Measurements from ENCODE around the gene TBC1D8B.
"Not testable (repeated sequence)": the region's sequence is repeated elsewhere in the genome, so short reads cannot be mapped to it uniquely, and the experiment has no call there.

Gene TBC1D8B

DNA sequence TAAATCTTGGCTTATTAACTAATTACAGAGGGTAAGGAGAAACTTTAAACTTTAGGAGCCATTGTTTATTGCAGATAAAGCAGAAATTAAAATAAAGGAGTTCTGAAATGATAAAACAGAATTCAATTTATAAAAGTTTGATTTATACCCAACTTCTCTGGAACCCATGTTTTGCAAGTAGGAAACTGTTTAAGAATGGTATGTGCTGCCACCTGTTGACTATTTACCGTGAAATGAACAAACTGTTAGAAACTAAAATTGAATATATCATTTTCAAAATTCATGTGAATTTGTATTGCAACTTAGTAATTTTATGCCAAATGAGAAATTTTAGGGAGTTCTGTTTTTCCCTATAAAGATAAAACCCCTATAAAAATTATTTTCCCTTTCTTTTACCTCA is 11.0 kb upstream of the TBC1D8B start:
- no peak for DNase-seq
- Histone ChIP-seq H3K4me3 (ENCODE audit: low read depth, low read length) (no peak overlapping the region), H3K36me3 (no peaks in the 10 kb centered on the region), H3K9me3 (ENCODE audit: severe bottlenecking) (no peaks in the 10 kb centered on the region), H3K27me3 (ENCODE audit: insufficient read depth, low read depth, severe bottlenecking) (peaks cover 13% of the 10 kb centered on the region), H3K27ac (no peak overlapping the region)
- TF ChIP-seq, protein P1, sequence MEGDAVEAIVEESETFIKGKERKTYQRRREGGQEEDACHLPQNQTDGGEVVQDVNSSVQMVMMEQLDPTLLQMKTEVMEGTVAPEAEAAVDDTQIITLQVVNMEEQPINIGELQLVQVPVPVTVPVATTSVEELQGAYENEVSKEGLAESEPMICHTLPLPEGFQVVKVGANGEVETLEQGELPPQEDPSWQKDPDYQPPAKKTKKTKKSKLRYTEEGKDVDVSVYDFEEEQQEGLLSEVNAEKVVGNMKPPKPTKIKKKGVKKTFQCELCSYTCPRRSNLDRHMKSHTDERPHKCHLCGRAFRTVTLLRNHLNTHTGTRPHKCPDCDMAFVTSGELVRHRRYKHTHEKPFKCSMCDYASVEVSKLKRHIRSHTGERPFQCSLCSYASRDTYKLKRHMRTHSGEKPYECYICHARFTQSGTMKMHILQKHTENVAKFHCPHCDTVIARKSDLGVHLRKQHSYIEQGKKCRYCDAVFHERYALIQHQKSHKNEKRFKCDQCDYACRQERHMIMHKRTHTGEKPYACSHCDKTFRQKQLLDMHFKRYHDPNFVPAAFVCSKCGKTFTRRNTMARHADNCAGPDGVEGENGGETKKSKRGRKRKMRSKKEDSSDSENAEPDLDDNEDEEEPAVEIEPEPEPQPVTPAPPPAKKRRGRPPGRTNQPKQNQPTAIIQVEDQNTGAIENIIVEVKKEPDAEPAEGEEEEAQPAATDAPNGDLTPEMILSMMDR (IDR thresholded peaks at IDR 0.05; ENCODE audit: low read depth, low read length): no peak

DNA sequence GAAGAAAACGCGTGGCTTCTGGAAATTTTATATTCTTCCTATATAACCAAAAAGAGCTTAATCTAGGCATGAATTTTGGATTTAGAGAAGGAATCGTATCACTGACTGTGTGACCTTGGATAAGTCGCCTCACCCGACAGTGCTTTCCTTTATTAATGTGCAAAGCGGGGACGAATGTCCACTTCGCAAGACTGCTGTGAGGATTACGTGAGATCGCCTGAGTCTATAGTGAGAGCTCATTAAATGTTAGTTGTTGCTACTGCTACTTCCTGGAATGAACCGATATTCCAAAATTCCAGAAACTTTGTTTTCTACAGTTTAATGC is 448 bp upstream of the TBC1D8B start:
- no peak overlapping the region for H3K4me3 ChIP-seq (ENCODE audit: low read depth, low read length)
- no peak overlapping the region for H3K27ac ChIP-seq
- no peaks in the 10 kb centered on the region for H3K9me3 ChIP-seq (ENCODE audit: severe bottlenecking)
- H3K36me3 ChIP-seq: no peaks in the 10 kb centered on the region
- DNase-seq: no peak
- H3K27me3 ChIP-seq (ENCODE audit: insufficient read depth, low read depth, severe bottlenecking): peaks cover 83% of the 10 kb centered on the region
- TF ChIP-seq, protein P1 (IDR thresholded peaks at IDR 0.05; ENCODE audit: low read depth, low read length): no peak

DNA sequence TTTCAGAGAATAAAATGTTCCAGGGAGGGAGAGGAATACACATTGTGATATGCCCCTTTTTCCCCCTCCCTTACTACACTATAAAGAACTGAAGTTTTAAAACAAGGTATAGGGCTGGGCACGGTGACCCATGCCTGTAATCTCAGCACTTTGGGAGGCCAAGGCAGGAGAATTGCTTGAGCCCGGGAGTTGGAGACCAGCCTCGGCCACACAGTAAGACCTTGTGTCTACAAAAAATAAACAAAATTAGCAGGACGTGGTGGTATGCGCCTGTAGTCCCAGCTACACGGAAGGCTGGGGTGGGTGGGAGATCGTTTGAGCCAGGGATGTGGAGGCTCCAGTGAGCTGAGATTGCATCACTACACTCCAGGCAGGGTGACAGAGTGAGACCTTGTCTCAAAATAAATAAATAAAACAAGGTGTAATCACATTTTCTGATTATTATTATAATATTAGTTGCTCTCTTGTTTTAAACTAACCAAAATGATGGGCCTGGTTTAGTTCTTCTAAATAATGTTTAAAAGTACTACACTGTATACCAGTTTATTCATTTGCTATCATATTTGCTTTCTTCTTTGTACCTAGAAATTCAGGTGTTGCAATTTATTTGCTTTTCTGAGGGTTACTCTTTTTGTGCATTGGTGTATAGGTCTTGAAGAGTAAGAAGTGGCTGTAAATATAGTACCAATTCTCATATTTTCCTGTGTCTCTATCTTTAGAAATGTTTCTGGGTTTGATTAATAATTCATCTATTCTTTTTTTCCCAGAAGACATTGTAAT is 8.8 kb downstream of the TBC1D8B start:
- no peak overlapping the region for H3K4me3 ChIP-seq (ENCODE audit: low read depth, low read length)
- peaks cover 24% of the 10 kb centered on the region for H3K27me3 ChIP-seq (ENCODE audit: insufficient read depth, low read depth, severe bottlenecking)
- no peaks in the 10 kb centered on the region for H3K36me3 ChIP-seq
- no peak for DNase-seq
- no peak overlapping the region for H3K27ac ChIP-seq
- TF ChIP-seq, protein P1 (IDR thresholded peaks at IDR 0.05; ENCODE audit: low read depth, low read length): no peak
- no peaks in the 10 kb centered on the region for H3K9me3 ChIP-seq (ENCODE audit: severe bottlenecking)

DNA sequence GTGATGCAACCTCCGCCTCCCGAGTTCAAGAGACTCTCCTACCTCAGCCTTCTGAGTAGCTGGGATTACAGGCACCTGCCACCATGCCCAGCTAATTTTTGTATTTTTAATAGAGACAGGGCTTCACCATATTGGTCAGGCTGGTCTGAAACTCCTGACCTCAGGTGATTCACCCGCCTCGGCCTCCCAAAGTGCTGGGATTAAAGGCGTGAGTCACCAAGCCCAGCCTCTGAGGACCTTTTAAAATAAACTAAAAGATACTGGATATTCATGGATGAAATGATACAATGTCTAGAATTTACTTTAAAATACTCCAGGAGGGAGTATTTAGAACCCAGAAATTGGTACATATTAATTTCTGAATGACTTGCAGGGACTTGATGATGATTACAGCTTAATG is 10.5 kb downstream of the TBC1D8B start:
- H3K9me3 ChIP-seq (ENCODE audit: severe bottlenecking); H3K4me3 ChIP-seq (ENCODE audit: low read depth, low read length); H3K36me3 ChIP-seq; DNase-seq; H3K27ac ChIP-seq: not testable (repeated sequence)
- H3K27me3 ChIP-seq (ENCODE audit: insufficient read depth, low read depth, severe bottlenecking): peaks cover 20% of the 10 kb centered on the region

DNA sequence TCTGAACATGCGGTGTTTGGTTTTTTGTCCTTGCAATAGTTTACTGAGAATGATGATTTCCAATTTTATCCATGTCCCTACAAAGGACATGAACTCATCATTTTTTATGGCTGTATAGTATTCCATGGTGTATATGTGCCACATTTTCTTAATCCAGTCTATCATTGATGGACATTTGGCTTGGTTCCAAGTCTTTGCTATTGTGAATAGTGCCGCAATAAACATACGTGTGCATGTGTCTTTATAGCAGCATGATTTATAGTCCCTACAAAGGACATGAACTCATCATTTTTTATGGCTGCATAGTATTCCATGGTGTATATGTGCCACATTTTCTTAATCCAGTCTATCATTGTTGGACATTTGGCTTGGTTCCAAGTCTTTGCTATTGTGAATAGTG is 11.6 kb downstream of the TBC1D8B start:
- H3K27me3 ChIP-seq (ENCODE audit: insufficient read depth, low read depth, severe bottlenecking): peaks cover 25% of the 10 kb centered on the region
- H3K9me3 ChIP-seq (ENCODE audit: severe bottlenecking); H3K27ac ChIP-seq; H3K4me3 ChIP-seq (ENCODE audit: low read depth, low read length); H3K36me3 ChIP-seq; DNase-seq: not testable (repeated sequence)

DNA sequence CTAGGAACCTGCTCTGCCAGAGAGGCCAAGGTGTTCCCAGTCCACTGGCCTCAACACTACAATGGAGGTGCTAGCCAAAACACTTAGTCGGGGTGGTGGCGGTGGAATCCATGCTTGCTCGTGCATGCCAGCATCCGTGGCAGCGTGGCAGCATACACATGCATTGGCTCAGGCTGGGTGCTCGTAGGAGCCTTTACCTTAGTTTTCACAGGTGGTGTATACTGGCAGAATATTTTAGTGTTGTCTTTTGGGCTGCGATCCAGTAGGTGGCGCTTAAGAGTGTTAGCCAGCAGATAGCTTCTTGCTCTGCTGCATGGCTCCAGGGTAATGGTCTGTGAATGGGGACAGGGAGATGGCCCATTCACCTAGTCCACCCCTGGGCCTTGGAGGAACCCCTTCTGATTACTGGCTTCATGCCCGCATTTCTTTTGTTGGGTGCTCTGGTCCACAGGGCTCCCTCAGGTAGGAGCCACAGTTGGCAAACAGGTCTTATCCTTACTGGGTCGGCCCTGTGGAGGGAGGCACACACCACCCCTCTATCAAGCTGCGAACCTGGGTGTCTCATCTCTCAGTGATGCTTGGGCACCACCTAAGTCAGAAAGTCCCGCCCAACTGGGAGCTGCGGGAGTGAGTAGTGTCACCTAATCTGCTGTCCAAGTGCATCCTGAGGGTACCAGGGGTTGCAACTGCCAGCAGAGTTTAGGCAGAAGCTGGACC is 60.7 kb downstream of the TBC1D8B start:
- peak; percentile 37 for DNase-seq
- TF ChIP-seq, protein P1 (IDR thresholded peaks at IDR 0.05; ENCODE audit: low read depth, low read length): peak; percentile 83
- no peaks in the 10 kb centered on the region for H3K36me3 ChIP-seq

More for the DNA sequence above, 60.7 kb downstream of the TBC1D8B start:
- Histone ChIP-seq H3K4me3 (ENCODE audit: low read depth, low read length) (no peak overlapping the region), H3K27me3 (ENCODE audit: insufficient read depth, low read depth, severe bottlenecking) (peaks cover 50% of the 10 kb centered on the region), H3K27ac (no peak overlapping the region), H3K9me3 (ENCODE audit: severe bottlenecking) (no peaks in the 10 kb centered on the region)
